Testis (tissue), 3 donors: Measurements from ENCODE around the gene ELMO1. TPM values are rescaled to one million over a fixed set of nuclear protein-coding genes. Genes with fewer than 3 reads are reported as not detected.

Experiments
- DNase-seq: peaks from one replicate; pipeline ENCODE4 v3.0.0-alpha.2; 2019
- H3K27ac ChIP-seq, 2 donors: fragments of 200-600 bp; sonication (generic); one replicate each; pipeline ENCODE4 v1.5.1; 2019
- H3K27me3 ChIP-seq: fragments of 200-600 bp; sonication (generic); one replicate; pipeline ENCODE4 v1.5.1; 2019
- H3K36me3 ChIP-seq: fragments of 200-600 bp; sonication (generic); one replicate; pipeline ENCODE4 v1.5.1; 2017; ENCODE audit warnings: low read depth; ENCODE audit errors: missing control alignments
- H3K4me1 ChIP-seq: fragments of 200-600 bp; sonication (generic); one replicate; pipeline ENCODE4 v1.5.1; 2019
- H3K4me3 ChIP-seq, 2 donors: fragments of 200-600 bp; sonication (generic); one replicate each; pipeline ENCODE4 v1.5.1; 2017 to 2019
- H3K9me3 ChIP-seq: fragments of 200-600 bp; sonication (generic); one replicate; pipeline ENCODE4 v1.5.1; 2017
- CTCF ChIP-seq, 3 experiments: fragments of 450-650 bp in 2 of 3; fragments of 200-600 bp in 1 of 3; sonication (generic) in 1 of 3; IDR thresholded peaks; one replicate each; pipeline ENCODE4 v1.5.1; 2016 to 2019; ENCODE audit warnings: antibody characterized with exemption in 3 of 3, mild to moderate bottlenecking in 2 of 3, moderate library complexity in 1 of 3
- POLR2A ChIP-seq: fragments of 450-650 bp; IDR thresholded peaks from one replicate; pipeline ENCODE4 v1.6.1; 2017; ENCODE audit warnings: antibody characterized with exemption, mild to moderate bottlenecking, moderate library complexity
- WGBS, 2 donors: methylation state at CpG; one replicate each; pipeline ENCODE4 v1.1.5; 2018; 5-methylcytosine and 5-hydroxymethylcytosine counted together
- intact Hi-C: fragments of 100-400 bp; cut with DNase I; formaldehyde crosslinking; loops from one replicate; pipeline ENCODE4 v1.15.1; 2023; ENCODE audit warnings: low total_unique reads
- polyA plus RNA-seq: library from polyadenylated mRNA; stranded (reverse); fragments of 350-450 nt; fragmentation: Illumina TruSeq; extraction: RNeasy Lipid Tissue Mini Kit (QIAGEN cat#74804); gene quantifications from one replicate; pipeline ENCODE4 v1.2.3, GENCODE V29; 2014; ENCODE audit warnings: low read depth, low replicate concordance; ENCODE audit not compliant: insufficient read depth
- total RNA-seq, 2 donors: library from RNA; depleted of rRNA; stranded (reverse); fragments of >200 nt; gene quantifications; one replicate each; pipeline ENCODE4 v1.2.3, GENCODE V29; 2016

The ELMO1 gene
- total and polyA plus RNA-seq, 3 donors from 2014 or later: 12.9 to 47.2 (median 36.5) TPM

- Histone ChIP-seq H3K36me3 (no peaks in the 10 kb centered on the region), H3K4me3 (no peak overlapping the region), H3K9me3 (no peaks in the 10 kb centered on the region), H3K27me3 (no peaks in the 10 kb centered on the region), H3K27ac (no peak overlapping the region), H3K4me1 (peaks cover 8% of the 10 kb centered on the region)
- no peak for DNase-seq
- TF ChIP-seq POLR2A (no peak), CTCF (IDR thresholded peaks at IDR 0.05) (no peak)
- intact Hi-C loops: no loop called here
- 71 to 83% methylated on average over 3 of the region's 3 CpGs for WGBS, 2 donors
Measured at GRCh38 chr7:37441816-37442215, 6.8 kb downstream of the ELMO1 start.

- peak overlapping the region; percentile 5 to 41 for H3K27ac ChIP-seq
Measured at GRCh38 chr7:37441386-37441760, 7.3 kb downstream of the ELMO1 start.

GRCh38 chr7:37440738-37441385, 7.8 kb downstream of the ELMO1 start:
- Histone ChIP-seq H3K4me1 (peaks cover 8% of the 10 kb centered on the region), H3K9me3 (no peaks in the 10 kb centered on the region), H3K27me3 (no peaks in the 10 kb centered on the region), H3K27ac (peak overlapping the region; percentile 5 to 41), H3K4me3 (no peak overlapping the region), H3K36me3 (no peaks in the 10 kb centered on the region)
- no peak for TF ChIP-seq CTCF (IDR thresholded peaks at IDR 0.05)
- no peak for TF ChIP-seq POLR2A
- 75 to 78% methylated on average over 8 of the region's 8 CpGs for WGBS, 2 donors
- intact Hi-C loops: no loop called here
- DNase-seq: no peak

More at GRCh38 chr7:37441386-37441760, 7.3 kb downstream of the ELMO1 start:
- intact Hi-C loops: no loop called here
- H3K4me1 ChIP-seq: peaks cover 8% of the 10 kb centered on the region
- H3K36me3 ChIP-seq: no peaks in the 10 kb centered on the region
- H3K9me3 ChIP-seq: no peaks in the 10 kb centered on the region
- no peaks in the 10 kb centered on the region for H3K27me3 ChIP-seq
- H3K4me3 ChIP-seq: no peak overlapping the region
- DNase-seq: no peak
- TF ChIP-seq POLR2A (no peak), CTCF (IDR thresholded peaks at IDR 0.05) (no peak)
- WGBS, 2 donors: 61 to 75% methylated on average over 3 of the region's 3 CpGs

GRCh38 chr7:37439653-37440026, 9.0 kb downstream of the ELMO1 start:
- H3K27ac ChIP-seq: no peak overlapping the region
- TF ChIP-seq POLR2A (no peak), CTCF (IDR thresholded peaks at IDR 0.05) (no peak)
- 96 to 97% methylated on average over 1 of the region's 1 CpG for WGBS, 2 donors
- intact Hi-C loops: no loop called here
- no peaks in the 10 kb centered on the region for H3K36me3 ChIP-seq
- no peaks in the 10 kb centered on the region for H3K27me3 ChIP-seq
- H3K9me3 ChIP-seq: no peaks in the 10 kb centered on the region
- no peak overlapping the region for H3K4me3 ChIP-seq
- DNase-seq: no peak
- H3K4me1 ChIP-seq: peaks cover 8% of the 10 kb centered on the region
